ENCODE measurements around the gene RAB11FIP3.
A peak's percentile ranks its signal among the peaks of the same experiment; 100 is the strongest.

The RAB11FIP3 gene

GRCh38 chr16:525520-526180 is 100.2 kb downstream of the RAB11FIP3 start:
- H3K27ac ChIP-seq: peak overlapping the region; percentile 94
- TF ChIP-seq, protein P1, sequence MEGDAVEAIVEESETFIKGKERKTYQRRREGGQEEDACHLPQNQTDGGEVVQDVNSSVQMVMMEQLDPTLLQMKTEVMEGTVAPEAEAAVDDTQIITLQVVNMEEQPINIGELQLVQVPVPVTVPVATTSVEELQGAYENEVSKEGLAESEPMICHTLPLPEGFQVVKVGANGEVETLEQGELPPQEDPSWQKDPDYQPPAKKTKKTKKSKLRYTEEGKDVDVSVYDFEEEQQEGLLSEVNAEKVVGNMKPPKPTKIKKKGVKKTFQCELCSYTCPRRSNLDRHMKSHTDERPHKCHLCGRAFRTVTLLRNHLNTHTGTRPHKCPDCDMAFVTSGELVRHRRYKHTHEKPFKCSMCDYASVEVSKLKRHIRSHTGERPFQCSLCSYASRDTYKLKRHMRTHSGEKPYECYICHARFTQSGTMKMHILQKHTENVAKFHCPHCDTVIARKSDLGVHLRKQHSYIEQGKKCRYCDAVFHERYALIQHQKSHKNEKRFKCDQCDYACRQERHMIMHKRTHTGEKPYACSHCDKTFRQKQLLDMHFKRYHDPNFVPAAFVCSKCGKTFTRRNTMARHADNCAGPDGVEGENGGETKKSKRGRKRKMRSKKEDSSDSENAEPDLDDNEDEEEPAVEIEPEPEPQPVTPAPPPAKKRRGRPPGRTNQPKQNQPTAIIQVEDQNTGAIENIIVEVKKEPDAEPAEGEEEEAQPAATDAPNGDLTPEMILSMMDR (conservative IDR thresholded peaks at IDR 0.05): no peak
- no peak for TF ChIP-seq ZFX (IDR thresholded peaks at IDR 0.05)

DNA sequence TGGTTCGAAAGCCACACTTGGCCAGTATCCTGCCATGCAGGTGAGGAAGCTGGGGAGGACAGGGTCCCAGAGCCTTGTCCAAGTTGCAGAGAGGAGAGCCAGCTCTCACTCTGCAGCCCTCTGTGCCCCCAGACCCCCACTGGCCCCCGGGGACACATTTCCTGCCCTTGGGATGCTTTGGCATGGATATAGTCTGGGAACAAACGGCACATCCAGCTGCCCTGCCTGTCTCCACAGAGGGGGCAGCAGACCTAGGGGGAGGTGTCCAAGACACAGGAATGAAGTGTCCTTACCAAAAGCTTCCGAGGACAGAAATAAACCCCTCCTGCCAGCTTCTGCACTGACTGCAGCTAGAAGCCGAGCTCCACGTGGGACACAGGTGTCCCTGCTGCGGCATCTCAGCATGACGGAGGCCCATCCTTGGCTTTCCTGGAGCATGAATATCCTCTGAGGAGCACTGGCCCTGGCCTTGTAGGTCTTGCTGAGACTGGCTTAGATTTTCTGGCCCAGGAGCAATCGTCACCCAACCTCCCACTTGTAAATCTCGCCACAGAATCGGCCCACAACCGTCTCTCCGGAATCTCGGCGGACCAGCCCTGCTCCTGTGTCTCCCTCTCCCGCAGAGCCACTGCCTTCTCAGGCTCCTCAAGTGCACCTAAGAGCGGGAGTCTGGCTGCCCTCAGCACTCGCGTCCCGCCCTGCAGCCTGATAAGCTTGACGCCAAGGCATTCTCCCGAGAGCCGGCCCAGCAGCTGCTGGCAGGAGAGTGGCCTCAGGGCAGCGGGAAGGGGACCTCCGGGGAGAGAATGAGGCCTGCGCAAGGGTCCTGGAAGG is 100.9 kb downstream of the RAB11FIP3 start:
- peak overlapping the region; percentile 94 for H3K27ac ChIP-seq
- TF ChIP-seq ZFX (IDR thresholded peaks at IDR 0.05): no peak
- TF ChIP-seq, protein P1 (conservative IDR thresholded peaks at IDR 0.05): no peak

GRCh38 chr16:527015-527903 is 101.8 kb downstream of the RAB11FIP3 start, which contains the start of gene CAPN15:
CAPN15 (plus strand) TSS chr16:527712; CDS start chr16:546839, 19,127 bp downstream.
- TF ChIP-seq, protein P1 (conservative IDR thresholded peaks at IDR 0.05): no peak
- TF ChIP-seq ZFX (IDR thresholded peaks at IDR 0.05): peak; percentile 94; the same call in 1 of the 2 replicates
- H3K27ac ChIP-seq: peak within 1 kb of the TSS; percentile 94

GRCh38 chr16:528111-529011 is 102.9 kb downstream of the RAB11FIP3 start:
- TF ChIP-seq ZFX (IDR thresholded peaks at IDR 0.05): peak; percentile 86
- TF ChIP-seq, protein P1 (conservative IDR thresholded peaks at IDR 0.05): no peak
- H3K27ac ChIP-seq: peak overlapping the region; percentile 94

DNA sequence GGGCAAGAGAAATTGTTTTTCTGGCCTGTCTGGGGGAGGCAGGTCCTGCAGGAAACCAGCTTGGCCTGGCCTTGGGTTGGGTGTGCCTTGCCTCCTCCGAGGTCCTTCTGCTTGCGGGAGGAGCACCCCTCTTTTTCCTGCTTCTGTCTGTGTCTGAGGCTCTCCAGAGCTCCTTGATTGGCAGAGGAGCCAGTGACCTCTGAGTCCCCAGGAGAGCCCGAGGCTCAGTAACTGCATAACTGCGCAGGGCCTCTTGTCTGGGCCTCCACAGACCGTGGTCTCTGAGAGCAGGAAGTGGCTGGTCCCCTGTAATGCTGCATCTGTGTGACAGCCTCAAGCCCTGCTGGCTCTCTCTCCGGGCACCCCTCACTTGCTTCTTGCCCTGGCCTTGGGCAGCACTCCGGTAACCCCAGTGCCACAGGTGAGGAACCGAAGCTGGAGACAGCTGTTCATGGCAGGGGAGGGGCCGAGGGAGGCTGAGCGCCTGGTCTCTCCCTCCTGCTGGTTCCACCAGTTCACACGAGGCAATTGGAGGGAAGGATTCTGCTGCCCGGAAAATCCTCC is 103.6 kb downstream of the RAB11FIP3 start:
- TF ChIP-seq, protein P1 (conservative IDR thresholded peaks at IDR 0.05): no peak
- no peak for TF ChIP-seq ZFX (IDR thresholded peaks at IDR 0.05)
- peak overlapping the region; percentile 94 for H3K27ac ChIP-seq

Data from C4-2B (cell line).